CD4-positive, alpha-beta T cell treated with Interleukin-4 for 4 hours (primary cell): ENCODE data around the gene TRIM36.

ENCODE experiments used
- DNase-seq: peaks from one replicate; pipeline ENCODE4 v3.0.0-alpha.2; 2020

The TRIM36 gene, protein sequence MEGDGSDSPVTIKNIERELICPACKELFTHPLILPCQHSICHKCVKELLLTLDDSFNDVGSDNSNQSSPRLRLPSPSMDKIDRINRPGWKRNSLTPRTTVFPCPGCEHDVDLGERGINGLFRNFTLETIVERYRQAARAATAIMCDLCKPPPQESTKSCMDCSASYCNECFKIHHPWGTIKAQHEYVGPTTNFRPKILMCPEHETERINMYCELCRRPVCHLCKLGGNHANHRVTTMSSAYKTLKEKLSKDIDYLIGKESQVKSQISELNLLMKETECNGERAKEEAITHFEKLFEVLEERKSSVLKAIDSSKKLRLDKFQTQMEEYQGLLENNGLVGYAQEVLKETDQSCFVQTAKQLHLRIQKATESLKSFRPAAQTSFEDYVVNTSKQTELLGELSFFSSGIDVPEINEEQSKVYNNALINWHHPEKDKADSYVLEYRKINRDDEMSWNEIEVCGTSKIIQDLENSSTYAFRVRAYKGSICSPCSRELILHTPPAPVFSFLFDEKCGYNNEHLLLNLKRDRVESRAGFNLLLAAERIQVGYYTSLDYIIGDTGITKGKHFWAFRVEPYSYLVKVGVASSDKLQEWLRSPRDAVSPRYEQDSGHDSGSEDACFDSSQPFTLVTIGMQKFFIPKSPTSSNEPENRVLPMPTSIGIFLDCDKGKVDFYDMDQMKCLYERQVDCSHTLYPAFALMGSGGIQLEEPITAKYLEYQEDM

DNA sequence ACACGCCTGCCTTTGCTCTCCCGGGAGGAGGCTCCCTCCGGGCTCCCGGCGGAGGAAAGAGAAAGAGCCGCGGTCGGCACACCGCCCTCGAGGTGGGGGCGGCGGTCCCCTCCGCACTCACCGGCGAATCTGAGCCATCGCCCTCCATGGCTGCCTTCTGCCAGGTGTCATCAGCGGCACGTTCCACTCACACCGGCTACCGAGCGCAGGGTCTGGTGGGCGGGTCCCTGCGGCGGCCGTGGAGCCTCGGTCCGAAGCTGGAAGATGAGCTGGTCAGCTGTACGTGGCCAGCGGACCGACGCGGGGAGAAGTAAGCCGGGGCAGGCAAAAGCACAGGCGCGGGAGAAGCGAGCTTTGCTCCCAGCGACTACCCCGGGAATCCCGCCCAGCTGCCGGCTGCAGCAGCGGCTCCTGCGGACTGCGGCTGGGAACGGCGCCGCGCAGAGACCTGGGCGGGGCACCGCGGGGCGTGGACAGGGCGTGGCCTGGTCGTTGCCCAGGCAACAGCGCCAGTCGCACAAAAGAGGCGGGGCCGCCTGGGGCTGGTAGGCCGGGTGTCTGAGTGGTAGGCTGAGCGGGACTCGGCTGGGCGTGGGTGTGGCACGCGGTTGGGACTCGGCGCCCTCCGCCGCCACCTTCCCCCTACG is at the start of gene TRIM36:
TSS of gene TRIM36 (minus strand) at position 422 of the 647 bp plus-strand sequence. CDS start at position 148, 274 bp downstream.
- peak; percentile 88 for DNase-seq

DNA sequence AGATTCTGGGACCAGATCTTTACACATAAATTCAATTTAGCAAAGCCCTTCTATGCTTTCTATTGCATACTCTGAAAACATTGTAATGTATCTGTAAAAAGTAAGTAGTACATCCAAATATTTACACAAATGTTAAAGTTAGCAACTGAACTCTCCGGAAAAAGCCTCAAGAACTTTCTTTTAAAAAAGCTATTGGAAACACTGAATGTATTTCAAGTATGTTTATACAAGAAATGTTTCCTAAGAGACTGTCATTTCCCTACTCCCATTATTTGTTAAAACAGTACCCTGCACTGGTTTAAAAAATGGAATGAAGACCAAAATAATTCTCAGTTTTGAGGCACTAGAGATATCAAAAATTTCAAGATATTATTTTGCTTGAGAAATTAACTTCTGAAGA is 44.8 kb upstream of the TRIM36 start:
- no peak for DNase-seq

DNA sequence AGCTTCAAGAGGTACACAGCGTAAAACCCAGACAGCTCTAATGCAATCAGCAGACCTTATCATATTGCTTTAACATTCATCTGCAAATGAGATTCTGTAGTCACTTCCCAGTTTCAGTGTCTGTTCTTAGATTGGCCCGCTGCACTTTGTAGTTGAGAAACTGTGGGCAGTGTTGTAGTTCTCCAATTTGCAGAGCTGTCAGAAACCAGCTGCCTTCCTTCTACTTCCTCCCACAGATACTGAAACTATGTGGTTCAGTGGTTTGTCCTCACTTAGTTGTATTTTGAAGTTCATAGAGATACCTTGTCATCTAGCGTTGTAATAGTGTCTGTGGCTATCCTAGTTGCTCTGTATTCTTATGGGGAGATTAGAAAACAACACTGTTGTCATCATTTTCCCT is 39.6 kb upstream of the TRIM36 start:
- DNase-seq: peak; percentile 51

DNA sequence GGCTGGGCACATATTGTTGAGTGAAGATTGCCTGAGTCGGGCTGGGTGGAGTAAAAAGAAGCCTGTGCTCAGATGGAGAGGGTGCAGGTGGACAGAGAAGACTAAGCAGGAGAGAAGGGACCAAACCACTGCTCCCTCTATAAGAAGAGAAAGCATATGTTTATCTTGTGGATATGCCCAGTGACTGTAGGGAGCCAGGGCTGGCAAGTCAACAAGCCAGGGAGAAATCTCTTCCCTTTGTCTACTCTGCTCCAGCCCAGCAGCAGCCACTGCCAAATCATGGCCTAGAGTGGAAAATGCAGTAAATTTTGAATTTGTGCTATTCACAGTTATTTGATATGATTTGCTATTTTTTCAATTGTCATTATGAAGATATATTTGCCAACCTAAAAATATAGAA is 33.2 kb upstream of the TRIM36 start:
- DNase-seq: no peak

DNA sequence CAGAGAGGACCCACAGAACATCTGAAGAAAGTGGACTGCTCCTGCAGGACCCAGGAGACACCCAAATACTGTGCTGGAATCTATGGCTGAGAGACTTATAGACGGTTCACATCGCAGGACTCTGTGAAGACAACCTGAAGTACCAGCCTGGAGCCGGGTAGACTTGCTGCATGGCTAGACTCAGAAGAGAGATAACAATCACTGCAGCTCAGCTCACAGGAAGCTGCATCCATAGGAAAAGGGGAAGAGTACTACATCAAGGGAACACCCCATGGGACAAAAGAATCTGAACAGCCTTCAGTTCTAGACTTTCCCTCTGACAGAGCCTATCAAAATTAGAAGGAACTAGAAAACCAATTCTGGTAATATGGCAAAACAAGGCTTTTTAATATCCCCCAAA is 26.5 kb upstream of the TRIM36 start:
- DNase-seq: no peak

DNA sequence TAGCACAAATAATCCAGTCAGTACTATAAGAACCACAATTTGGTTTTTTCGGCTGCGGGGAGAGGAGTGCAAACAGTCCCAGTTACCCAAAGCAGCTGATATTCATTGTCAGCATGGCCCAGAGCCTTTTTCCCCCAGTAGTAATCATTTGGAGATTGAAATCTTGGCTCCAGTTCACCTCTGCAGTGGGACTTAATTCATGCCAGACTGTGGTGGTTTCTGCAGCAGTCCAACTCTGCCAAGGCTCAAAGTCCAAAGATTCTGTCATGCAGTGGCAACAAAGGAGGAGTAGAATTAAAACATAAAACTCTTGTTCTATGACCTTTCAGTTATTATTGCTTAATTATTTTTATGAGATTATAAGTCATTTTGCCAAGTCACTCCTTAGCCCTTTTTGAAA is 25.0 kb upstream of the TRIM36 start:
- no peak for DNase-seq

DNA sequence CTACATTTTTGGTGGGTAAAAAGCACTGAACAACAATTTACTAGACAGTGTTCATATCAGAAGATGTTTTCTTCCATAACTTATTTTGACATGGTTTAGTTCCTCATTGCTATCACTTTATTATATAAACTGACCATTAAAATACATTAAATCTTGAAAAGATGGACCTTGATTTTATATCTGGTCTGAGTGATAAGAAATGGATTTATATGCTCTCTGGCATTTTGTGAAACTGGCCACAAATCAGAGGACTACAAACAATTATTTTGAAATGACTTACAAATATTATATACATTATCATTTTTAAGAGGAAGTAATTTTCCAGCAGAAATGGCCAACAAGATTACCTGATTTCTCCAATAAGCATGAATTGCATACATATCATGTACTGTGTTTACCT is 23.6 kb upstream of the TRIM36 start:
- DNase-seq: no peak

DNA sequence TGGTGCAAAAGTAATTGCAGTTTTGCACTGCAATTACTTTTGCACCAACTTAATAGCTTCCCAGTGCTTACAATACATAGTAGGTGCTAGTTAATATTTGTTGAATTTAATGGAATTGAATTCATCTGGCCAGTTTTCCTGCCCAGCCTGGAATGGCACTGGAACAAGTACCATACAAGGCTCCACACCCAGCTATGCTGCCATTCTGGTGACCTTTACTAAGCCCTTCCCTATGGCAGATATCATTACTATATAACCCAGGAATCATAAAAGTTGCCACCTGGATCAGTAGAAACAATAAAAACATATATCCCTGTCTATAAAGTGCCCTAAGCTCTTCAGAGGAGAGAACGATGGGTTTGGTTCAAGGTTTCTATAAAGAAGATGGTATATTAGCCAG is 22.4 kb upstream of the TRIM36 start:
- DNase-seq: no peak

DNA sequence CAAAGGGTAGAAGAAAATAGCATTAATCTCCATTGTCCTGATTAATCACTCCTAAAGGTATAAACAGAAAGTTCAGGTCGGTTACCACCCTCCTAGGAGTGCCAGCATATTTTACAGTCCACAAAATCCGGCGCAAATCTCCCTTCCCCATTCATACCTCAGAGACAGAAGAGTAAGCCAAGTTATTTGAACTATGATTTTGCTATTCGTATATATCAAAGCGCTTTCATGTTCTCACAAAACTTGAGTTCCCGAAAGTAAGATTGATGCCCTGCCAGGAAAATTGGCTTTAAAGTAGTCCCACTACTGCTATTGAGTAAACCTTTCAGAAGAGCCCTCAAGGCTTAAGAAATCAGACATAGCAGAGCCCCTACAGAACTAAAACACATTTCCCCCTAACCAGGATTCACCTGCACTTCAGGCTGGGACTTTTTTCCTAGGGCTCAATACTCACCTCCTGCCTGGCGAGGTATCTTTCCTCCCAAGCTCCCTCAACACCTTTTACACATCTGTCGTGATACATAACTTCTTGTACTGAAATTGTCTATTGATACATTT is 21.8 kb upstream of the TRIM36 start:
- DNase-seq: no peak

DNA sequence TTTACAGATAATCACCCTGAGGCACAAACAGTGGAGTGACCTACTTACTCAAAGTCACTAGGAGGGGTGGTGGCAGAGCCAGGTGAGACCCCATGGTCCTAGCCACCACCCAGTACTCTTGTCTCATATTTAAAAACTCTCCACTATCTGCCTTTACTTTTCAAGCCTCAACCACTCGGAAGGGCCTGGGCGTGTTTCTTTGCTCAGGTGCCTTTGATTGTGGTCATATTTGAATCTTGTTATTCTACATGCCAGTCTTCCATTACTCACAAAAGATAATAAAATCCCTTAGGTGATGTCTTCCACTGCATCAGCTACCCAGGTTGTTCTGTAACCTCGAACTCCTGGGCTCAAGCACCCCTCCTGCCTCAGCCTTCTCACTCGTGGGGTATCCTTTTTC is 20.7 kb upstream of the TRIM36 start:
- no peak for DNase-seq

DNA sequence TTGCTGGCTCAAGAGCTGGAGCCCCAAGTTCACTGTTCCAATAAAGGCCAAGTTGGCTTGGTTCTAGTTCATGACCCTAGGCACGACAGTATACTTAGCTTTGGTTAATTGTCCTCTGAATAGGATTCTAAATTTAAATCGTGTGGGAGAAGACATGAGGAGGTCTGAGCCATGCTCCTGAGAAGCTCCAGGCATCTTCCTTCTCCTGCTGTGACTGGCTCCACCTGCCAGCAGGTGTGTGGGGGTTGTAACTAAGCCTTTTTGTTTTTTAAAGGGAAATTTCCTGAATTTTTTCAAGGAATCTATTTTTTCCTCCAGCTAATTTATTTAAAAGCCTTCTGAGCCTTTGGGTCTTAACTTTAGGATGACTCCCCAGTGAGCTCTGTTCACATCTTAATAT is 20.2 kb upstream of the TRIM36 start:
- no peak for DNase-seq

DNA sequence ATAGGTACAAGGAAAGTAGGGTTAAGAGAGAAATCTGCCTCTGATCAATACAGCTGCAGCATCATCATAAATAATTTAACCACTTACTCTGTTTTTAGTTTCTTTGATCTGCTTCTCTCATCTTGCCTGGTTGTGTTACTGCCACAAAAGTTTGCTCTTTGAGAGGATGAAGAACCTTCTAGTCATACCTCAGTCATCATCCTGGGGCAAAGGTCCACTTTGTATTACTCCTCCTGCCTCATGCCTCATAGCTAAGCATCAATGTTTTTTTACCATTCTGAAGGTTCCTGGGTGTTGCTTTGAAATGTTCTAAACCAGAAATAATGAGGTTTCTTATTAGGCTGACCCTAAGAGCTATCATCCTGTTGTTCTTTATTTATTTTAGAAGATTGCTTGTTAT is 17.1 kb upstream of the TRIM36 start:
- no peak for DNase-seq

DNA sequence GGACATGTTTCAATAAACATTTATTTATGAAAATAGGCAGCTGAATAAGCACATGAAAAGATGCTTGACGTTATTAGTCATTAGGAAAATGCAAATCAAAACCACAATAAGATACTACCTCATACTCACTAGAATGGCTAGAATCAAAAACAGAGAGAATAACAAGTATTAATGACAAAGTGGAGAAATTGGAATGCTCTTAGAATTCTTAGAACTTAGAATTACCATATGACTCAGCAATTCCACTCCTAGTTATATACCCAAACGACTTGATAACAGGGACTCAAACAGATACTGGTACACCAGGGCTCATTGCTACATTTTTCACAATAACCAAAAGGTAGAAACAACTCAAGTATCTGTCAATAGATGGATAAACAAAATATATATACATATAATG is 15.1 kb upstream of the TRIM36 start:
- DNase-seq: no peak

DNA sequence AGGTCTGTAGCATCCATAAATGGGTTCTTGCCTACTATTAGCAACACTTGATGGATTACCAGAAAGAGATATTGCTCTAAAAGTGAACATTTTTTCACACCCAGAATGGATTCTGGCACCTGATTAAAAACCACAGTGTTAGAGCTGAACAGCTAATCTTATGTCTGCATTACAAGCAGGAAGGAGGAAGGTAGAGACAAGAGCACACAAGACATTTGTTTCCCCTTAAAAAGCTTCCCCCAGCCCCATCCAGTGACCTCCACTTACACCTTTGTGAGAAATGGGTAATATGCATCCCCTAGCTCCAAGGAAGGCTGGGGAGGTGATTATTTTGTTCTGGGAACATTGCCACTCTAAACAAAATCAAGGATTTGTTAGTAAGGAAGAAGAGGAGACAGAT is 12.0 kb upstream of the TRIM36 start:
- DNase-seq: no peak

DNA sequence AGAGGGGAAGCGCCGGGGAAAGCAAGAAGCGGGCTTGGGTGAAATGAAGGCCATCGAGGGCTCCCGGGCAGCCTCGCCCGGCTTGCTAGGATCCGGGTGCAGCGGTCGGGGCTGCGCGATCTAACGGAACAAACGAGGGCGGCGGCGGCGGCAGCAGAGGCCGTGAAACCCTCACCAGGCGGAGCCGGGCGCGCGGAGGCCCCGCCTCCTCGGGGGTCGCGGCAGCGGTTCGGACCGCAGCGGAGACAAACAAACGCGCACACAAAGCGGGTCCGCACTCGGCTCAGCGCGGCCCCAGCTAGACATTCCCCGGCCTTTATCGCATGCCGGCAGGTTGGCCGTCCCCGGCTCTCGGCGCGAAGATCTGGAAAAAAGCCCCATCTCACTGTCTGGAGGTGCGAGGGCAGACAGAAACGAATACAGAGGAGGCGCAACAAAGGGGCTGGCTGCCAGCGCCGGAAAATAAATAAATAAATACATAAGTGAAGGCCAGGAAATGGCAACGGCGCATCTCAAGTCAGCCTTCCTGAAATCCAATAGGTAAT is 10.5 kb upstream of the TRIM36 start:
- peak; percentile 10 for DNase-seq

DNA sequence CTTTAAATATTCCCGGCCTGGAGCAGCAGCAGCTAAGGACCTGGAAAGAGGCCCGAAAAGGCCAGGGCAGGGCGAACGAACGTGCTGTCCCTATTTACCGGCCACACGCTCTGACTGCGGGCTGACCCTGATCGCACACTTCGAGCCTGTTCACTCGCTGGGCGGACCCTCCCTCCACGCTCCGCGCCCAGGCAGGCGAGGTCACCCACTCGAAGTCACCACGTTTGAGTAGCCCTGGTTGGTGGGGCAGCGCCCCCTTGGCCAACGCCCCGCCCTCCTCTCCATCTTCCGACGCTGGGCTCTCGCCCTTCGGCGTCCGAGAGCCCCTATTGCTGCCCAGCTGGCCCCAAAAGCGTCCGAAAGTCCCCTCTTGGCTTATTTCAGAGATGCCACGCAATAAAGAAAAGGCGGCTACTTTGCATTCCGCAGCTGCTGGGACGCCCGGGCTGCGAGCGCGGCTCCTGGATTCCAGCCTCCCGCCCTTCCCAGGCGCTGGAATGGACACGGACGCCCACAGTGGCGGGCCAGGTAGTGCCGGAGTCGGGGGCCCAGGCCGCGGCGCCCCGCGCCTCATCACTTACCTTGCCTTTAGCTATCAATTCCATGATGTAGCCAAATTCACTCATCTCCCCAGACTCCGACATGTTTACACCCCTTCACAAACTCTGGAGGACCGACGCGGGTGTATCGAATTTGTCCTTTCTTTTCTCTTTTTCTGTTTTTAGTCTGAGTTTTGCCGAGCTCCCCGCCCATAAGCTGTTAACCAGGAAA is 9.9 kb upstream of the TRIM36 start:
- no peak for DNase-seq

DNA sequence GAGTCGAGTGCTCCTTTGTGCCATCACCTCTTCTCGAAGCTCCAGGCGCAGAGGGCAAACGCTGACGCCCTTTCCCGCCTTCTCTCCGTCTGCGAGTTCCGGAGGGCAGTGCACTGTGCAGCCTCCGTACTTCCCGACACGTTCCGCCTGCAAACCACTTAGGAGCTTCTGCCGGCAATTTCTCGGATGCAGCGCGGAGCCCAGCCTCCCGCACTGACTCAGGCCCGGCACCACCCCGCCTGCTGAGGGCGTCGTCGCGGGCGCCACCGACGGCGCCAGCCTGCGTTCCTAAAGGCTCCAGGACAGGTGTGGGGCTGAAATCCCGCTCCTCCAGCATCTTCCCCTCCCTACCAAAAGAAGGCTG is 9.3 kb upstream of the TRIM36 start:
- no peak for DNase-seq

DNA sequence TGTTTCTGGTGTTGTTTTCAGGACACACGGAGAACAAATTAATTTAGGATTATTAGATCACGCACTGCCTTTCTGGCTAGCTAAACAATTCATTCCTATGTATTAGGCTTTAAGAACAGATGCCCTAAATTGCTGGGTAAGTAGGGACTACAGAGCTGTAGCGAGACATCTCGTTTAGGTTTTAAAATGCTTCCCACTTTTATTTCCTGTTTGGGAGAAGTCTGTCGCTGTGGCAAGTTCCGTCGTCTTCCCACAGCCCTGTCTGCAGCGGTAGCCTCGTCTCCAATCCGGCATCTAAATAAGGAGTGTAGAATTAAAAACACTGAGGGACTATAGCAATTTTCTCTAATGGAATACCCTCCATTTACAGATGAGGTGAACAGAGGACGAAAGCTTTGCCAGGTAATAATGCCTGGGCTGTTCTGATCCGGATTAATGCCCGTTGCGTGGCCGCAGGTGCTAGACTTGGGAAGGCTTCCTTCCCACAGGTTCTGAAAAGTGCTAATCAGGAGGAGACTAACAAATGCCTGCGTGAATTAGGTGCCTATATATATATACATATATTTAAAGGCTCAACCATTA is 1.3 kb upstream of the TRIM36 start:
- no peak for DNase-seq

DNA sequence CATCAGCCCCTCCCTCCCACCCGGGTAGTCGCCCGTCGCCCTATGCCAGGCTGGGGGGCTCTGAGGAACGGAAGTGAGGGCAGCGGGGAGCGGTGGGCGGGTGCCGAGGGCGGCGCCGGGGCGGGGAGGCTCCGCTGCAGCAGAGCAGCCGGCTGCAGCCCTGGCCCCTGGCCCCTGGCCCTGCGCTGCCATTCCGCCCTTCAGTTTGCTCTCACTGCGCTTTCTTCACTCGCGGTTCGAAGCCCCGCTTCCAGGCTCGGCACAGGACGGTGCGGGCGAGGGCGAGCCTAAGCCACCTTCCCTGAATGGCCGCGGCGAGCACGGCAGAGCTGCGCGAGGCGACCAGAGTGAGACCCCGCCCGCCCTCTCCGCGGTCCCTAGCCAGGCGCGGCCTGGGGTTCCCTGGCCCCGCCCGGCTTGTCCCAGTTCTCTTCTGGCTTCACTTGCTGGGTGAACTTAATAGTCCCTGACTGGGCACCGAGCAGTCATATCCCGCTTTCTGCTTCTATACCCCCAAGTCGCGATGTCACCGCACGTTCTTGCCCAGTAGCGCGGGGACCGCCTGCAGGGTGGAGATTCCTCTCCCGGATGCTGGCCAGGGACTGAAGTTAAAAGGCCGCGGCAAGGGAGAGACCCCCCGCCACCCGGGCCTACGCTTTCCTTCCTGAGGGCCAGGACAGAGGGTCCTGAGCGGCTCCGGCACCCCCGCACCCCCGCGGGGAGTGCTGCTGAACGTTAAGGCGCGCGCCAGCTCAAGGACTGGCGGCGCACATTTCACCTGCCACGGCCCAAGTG is 623 bp upstream of the TRIM36 start:
- DNase-seq: no peak

DNA sequence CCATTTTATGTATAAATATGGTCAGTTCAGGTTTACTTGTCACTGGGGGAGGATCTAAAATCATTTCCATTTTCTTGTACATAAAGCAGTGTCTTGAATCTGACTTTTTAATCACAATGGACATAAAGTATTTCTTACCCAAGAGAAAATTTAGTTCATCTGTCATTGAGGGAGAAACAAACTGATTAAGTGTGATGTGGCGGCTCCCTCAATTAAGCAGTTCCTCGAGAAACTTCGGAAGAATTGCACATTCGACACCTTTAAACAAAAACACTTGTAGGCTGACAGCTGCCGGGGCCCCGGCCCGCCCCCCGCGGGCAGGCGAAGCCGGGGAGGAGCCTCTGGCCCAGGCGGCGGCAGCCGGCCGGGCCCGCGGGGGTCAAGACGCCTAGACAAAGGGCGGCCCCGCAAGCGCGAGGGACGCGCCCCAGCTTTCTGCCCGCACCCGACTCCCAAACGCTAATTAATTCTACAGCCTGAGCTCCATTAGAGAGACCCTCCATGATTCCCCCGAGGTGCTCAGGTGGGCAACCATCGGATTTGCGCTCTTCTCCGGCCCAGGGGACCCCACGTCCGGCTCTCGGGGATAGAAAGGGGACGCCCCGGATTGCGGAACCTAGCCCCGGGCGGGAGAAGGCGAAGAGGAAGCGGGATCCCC is 750 bp downstream of the TRIM36 start:
- no peak for DNase-seq
